GM19395 (cell line): ENCODE measurements around the gene MPV17L2.
"Not testable (repeated sequence)": the region's sequence is repeated elsewhere in the genome, so short reads cannot be mapped to it uniquely, and the experiment has no call there.

ENCODE experiments used
- ATAC-seq: cut with Tn5 transposase; IDR thresholded peaks from one replicate; pipeline ENCODE4 v1.9.1; 2021; ENCODE audit warnings: mild to moderate bottlenecking, moderate library complexity; ENCODE audit not compliant: unreplicated experiment

MPV17L2 gene

DNA sequence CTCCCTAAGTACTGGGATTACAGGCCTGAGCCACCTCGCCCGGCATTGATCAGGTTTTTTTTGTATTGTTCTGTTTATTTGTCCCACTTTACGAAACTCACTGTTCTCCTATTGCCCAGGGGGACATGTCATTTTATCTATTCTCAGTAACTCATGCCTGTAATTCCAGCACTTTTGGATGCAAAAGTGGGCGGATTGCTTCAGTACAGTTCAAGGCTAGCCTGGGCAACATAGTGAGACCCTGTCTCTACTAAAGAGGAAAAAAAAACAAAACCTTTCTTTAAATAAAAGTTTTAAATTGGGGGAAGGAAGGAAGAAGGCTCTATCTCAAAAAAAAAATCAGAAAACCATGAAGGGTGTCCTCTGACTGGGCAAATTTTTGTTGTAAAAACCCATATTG lies 2.7 kb upstream of the MPV17L2 start:
- no peak for ATAC-seq

DNA sequence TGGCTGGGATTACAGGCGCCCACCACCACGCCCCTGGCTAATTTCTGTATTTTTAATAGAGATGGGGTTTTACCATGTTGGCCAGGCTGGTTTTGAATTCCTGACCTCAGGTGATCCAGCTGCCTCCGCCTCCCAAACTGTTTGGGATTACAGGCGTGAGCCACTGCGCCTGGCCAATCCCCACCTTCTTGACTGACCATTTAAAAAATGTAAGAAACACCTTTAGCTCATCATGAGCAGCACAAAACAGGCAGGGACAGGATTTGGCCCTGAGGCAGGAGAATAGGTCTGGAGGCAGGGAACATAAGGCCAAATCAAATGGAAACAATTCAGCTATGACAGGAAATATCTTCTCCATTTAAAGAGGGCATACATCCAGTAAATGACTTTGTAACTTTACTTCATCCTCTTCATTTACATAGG lies 1.4 kb upstream of the MPV17L2 start:
- no peak for ATAC-seq

DNA sequence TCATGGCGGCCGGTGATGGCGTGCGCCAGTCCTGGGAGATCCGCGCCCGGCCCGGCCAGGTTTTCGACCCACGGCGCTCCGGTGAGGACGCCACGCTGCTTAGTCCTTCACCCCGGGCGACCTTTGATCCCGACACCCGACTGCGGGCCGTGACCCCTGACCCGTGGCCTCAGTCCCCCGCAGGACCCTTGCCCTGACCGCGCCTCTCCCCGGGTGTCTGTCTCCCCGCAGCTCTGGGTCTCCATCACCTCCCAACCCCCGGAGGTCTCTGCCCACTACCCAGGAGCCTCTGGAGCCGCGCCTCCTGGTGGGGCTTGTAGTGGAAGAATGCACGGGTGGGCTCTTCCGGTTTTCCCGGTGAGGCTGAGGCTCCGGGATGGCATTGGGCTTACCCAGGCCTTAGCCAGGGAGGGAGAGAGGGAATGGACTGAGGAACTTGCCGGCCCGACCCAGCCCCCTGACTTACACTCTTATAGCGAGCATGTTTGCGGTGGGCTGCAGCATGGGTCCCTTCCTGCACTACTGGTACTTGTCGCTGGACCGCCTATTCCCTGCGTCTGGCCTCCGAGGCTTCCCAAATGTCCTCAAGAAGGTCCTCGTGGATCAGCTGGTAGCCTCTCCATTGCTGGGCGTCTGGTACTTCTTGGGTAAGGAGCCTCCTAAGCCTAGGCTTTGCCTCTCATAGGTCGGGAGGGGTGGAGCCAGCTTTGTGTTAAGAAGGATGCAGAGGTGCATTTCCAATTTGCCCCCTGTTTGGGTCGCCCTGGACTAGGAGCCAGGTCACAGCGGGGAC lies 566 bp downstream of the MPV17L2 start:
- no peak for ATAC-seq

DNA sequence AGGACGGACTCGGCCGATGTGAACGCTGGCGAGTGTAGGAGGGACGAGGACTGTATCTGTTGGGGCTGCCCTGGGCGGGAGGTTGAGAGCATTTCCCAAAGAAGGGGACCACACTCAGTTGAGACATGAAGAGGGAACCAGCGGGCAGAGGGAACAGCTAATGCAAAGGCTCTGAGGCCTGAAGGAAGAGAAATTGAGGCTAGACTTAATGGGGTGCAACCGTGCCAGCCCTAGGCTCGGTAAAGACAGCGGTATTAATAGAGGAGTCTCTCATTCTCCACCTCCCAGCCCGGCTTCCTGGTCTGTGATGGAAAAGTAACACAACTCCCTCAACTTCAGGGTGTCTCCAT lies 1.1 kb downstream of the MPV17L2 start:
- no peak for ATAC-seq

DNA sequence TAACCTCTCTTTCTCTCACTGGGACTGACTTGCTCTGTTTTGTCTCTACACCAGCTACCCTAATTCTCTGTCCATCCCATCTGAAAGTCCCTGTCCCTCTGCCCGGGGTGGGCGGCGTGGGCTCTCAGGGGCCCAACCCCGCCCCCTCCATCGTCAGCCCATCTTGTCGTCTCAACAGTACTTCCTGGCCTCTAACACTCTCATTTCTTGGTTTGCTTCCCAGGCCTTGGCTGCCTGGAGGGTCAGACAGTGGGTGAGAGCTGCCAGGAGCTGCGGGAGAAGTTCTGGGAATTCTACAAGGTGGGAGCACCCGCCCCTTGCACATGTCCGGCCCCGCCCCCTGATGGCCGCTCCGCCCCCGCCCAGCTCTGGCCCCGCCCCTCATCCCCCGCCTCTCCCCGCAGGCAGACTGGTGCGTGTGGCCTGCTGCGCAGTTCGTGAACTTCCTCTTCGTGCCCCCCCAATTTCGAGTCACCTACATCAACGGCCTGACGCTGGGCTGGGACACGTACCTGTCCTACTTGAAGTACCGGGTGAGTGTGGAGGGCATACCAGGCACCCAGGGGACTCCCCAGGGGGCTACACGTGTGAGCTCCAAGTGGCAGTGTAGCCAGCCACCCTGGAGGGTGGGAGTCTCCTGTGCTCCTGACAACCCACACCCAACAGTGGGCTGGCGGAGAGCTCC lies 1.7 kb downstream of the MPV17L2 start:
- no peak for ATAC-seq

DNA sequence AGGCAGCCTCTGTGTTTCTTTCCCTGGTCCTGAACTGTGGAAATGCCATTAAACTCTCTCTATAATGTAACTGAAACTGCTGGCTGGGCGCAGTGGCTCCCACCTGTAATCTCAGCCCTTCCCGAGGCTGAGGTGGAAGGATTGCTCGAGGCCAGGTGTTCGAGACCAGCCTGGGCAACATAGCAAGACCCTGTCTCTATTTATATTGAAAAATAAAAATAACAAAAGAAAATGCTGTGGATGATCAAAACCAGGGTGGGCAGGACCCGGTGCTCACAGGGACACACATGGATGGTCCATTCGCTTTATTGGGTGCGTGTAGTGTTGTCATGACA lies 3.5 kb downstream of the MPV17L2 start:
- no peak for ATAC-seq

DNA sequence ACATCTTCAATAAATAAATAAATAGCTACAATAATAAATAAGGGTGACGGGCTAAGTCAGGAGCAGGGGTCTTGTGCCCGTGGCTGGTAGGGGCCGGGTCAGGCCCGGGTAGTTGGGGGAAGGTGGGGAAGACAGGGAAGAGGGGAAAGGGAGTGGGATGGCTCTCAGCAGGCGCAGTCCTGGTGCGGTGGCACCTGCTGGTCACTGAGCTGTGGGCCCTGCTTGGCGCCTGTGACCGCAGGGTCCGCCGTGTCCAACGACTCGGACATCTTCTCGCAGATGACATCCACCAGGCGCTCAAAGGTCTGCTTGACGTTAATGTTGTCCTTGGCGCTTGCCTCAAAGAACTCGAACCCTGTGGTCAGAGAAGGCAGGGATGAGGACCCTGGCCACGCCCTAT lies 4.3 kb downstream of the MPV17L2 start:
- ATAC-seq, result no peak

DNA sequence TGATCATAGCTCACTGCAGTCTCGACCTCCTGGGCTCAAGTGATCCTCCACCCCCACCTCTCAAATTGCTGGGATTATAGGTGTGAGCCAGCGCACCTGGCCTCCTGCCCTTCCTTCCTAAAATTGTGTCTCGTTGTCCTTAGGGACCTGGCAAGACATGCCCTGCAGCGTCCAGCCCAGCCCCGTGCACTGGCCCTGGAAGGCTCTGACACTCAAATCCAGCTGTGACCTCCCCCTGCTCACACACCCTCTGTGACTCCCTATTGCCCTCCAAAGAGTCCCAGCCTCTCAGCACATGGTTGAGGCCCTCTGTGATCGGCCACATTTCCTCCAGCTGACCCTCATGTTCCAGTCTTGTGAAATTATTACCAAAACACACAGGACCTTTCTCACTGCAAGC lies 4.9 kb downstream of the MPV17L2 start:
- ATAC-seq, result no peak

DNA sequence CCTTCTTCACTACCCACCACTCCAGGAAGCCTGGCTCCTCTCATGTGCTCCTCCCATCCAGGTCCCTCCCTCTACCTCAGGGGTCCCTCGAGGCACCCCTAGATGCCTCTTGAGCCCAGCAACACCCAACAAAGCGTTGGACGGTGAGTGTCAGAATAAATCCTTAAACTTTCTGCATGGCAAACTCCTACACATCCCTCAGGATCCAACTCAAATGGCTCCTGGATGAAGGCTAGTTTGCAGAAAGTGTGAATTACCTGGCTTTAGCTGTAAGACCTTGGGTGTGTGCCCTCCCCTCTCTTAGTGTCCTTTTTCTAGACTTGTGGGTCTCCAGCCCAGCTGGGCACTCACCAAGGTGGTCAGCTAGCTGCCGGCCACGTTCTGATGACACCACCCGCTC lies 5.4 kb downstream of the MPV17L2 start:
- no peak for ATAC-seq

DNA sequence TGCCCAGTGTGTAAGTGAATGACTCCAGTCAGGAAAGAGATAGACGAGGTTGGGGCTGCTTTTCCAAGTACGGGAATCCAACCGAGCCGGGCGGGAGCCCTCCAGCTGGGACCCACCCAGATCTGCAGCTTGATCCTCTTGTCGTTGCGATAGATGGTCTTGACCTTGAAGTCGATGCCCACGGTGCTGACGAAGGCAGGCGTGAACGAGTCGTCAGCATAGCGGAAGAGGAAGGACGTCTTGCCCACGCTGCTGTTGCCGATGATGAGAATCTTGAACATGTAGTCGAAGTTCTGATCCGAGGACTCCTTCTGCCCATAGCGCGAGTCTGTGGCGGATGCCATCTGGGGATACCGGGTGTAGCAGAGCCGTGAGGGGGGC lies 9.4 kb downstream of the MPV17L2 start:
- no peak for ATAC-seq

DNA sequence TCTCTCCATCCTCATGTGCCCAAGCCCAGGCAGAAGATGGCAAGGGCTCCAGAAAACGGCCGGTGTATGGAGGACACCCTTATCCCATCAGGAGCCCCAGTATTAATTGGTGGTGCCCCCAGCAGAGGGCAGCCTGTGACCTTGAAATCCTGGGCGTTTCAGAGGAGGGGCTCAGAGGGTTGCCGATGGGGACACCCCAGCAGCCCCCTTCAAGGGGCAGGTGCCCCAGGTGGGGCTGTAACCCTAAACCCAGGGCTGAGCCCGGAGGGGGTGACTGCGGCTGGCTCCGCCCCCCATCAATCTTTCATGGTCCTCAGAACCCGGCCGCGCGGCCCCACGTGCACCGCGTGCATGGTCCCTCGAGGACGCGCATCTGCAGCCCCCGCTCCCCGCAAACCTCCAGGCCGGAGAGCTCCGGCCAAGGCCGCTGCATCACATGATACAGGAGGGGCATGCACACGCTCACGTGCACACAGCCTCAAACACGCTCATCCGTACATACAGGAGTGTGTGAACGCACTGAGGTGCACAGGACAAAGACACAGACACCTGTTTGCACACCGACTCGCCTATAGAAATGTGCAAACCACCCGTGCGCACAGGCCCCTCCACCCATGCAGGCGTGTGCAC lies 9.9 kb downstream of the MPV17L2 start:
- ATAC-seq, result no peak

DNA sequence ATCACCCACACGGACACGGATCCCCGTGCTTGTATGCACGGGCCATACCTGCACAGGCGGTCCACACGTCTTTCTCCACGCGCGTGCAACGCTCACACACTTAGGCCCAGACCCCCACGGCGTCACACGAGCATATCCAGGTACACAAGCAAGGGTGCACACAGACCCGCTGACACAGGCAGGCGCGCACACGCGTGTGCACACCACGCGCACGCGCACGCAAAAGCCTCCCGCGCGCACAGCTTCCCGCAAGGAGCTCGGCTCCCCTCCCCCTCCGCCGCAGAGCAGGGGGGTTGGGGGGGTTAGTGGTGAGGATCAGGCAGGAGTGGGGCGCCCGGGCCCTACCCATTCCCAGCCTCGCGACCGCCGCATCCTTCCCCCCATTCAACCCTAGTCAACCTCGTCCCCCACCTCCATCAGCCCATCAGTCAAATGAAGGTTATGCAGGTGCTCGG lies 10.4 kb downstream of the MPV17L2 start:
- no peak for ATAC-seq

DNA sequence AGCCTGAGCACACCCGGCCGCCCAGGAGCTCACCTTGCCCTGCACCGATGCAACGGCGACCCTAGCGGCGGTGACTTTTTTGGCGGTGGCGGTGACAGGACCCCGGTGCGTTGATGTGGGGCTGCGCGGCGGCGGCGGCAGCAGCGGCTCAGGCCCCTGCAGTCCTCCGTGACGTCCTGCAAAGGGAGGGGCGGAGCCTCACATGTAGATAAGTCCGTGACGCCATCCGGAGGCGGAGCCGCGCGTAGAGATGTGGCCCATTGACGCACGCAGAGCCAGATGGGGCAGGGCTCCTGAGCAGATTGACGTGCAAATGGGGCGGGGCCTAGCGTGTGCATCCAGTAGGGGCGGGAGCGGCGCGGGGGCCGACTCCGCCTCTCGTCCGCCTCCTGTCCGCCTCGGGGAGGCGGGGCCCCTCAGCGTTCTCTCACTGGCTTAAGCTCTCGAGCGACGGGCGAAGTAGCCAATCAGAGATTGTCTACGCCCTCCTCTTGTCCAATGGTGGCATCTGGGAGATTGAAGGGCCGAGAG lies 10.9 kb downstream of the MPV17L2 start, which contains the start of gene RAB3A:
TSS of gene RAB3A (minus strand) at position 180 of the 531 bp plus-strand sequence. CDS start 1,302 bp downstream, outside the sequence.
- peak; percentile 88 for ATAC-seq

DNA sequence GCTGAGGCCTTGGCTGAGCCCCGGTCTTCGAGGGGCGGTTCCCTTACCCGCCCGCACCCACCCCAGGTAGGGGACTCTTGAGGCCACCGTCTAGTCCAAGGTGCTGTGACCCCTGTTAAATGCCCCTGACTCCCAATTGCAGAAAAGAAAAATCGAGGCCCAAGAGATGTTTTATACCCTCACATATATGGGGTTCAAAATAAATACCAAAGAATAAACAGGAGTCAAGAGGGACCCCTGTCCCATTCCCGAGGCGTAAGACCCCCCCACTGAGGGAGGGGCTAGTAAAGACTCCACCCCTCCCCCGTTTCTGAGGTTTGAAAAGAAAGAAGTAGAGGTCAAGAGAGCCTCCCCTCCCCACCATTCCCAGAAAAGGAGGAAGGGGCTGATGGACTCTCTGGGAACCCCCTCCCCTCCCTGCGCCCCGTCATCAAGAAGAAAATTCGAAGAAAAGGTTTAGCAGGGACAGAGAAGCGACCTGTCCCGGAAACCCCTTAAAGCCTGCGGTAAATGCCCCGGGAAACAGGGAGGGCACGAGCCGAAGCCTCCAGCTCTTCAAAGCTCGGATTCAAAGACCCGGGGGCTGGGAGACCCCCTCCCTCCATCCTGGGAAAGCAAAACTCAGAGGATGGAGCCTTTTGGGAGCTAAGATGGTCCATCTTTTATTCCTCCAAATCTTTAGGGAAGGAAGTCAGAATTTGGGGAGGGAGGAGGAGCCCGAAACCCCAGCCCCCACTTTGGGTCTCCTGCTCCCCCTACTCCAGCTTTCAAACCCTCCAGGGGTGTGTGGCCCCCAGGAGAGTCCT lies 11.6 kb downstream of the MPV17L2 start:
- peak; percentile 9 for ATAC-seq

DNA sequence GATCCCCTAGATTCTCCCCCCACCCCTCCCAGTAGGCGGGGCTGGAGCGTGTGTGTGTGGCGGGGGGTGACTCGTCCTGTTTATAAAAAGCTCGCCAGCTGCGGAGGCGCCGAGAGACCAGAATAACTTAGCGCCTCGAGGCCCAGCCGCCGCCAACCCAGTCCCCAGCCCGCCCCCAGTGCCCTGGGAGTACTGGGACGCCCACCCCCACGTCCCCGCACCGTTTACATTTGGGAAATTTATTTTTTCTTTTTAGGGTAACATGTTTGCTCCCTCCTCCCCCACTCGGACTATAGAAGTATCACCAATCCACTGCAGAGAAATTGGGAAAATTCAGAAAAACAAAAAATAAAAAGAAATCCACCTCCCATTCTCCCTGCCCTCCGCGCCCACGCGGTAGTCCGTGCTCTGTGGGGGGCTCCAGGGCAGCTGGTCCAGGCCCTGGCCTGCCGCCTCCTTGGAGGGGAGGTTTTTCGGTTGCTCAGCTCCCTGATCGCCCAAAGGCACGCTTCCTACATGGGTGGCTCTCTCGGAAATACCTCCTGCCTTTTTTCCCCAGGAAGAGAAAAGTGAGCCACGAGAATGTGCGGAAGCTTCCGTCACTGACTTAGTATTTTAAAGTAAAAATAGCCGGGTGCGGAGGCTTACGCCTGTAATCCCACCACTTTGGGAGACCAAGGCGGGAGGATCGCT lies 12.3 kb downstream of the MPV17L2 start:
- ATAC-seq, result no peak

DNA sequence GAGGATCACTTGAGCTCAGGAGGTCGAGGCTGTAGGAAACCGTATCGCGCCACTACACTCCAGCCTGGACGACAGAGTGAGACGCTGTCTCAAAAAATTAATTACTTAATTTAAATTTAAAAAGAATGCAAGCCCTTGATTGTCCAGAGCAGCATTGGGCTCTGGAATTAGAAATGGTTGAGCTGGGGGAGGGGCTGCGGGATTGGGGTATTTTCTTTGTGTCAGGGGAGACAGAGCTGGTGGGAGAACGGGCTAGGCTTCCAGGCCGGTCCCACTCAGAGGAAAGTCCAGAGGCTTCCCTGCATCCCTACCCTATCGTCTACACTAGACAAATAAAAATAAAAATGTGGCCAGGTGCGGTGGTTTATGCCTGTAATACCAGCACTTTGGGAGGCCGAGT lies 13.0 kb downstream of the MPV17L2 start:
- ATAC-seq, result no peak

DNA sequence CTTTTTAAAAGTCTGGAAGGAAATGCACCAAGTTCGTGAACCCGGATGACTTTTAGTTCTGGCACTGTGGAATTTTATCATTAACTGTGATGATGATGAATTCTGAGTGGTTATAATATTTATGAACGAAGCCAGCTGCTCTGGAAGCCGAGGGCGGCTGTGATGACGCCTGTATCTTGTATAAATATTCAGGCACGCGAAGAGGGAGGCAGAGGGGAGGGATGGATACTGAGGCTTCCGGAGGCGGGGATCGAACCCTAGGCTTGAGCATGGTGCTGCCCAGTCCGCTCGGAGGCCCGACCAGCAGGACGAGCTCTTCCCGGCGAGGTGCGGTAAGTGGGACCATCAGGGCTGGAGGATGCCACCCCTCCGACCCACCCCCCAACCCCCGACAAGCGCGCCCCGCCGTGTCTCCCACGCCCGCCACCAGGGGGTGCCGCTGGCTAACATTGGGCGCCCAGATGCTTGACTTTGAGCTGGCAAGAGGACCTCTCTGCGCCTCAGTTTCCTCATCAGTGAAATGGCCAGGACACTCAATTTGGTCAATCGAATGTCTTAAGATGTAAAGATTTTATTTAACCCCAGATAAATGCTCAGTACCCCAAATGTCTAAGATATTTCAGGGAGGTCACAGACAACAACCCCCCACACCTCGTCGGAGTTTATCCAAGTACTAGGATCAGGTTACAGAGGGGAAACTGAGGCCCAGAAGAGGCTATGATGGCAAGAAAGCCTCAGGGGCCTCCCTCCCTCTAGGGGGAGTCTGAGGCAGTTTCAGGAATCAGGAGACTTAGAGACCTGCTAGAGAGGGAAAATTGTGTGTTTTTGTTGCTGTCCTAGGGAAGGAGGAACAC lies 15.3 kb downstream of the MPV17L2 start:
- no peak for ATAC-seq

DNA sequence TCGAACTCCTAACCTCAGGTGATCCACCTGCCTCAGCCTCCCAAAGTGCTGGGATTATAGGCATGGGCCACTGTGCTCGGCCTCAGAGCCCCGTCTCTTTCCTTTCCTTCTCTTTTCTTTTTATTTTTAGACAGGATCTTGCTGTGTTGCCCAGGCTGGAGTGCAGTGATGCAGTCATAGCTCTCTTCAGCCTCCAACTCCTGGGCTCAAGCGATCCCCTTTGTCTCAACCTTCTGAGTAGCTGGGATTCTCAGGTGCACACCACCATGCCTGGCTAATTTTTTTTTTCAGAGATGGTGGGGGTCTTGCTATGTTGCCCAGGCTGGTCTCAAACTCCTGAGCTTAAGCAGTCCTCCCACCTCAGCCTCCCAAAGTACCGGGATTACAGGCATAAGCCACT lies 16.9 kb downstream of the MPV17L2 start:
- ATAC-seq, result not testable (repeated sequence)

DNA sequence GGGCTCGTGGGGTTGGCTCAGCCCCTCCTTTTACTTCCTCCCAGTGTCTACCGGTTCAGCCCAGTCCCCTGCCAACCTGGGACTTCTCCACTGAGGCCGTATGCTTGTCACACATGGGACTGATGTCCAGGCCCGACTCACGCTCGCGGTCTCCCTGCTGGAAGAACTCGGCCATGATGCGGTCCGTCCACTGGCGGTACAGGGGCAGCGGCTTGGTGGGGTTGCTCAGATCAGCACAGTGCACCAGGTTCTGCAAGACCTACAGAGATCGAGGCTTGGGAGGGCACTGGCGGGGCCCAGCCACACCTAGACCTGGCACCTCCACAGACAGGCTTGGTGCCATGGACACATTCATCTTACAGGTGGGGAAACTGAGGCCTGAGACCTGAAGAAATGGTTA lies 18.7 kb downstream of the MPV17L2 start:
- no peak for ATAC-seq
